A549 (cell line): ENCODE results near the gene FMNL3. TPM values are rescaled to one million over a fixed set of nuclear protein-coding genes. Genes with fewer than 3 reads are reported as not detected.

Source experiments
- ATAC-seq, 2 experiments: fragments of 200-7000 bp in 1 of 2; fragments of >200 bp in 1 of 2; cut with Nextera tagmentation in 1 of 2; cut with Tn5 transposase in 1 of 2; 3 replicates each; pipeline versions ENCODE4 v1.8.0 to v1.9.1; 2018 to 2020; ENCODE audit warnings: mild to moderate bottlenecking in 1 of 2, moderate library complexity in 1 of 2
- CTCF ChIA-PET: fragments of 300-600 bp; sonication (Branson Sonifier 250); formaldehyde crosslinking; extraction: SDS; loops from one replicate; lab custom pipeline; 2021; ENCODE audit warnings: antibody characterized with exemption, inconsistent platforms; lab: Yijun Ruan, JAX
- POLR2A ChIA-PET: fragments of 350-600 bp; formaldehyde crosslinking; extraction: SDS; loops from one replicate; lab custom pipeline; 2021; ENCODE audit warnings: antibody characterized with exemption, inconsistent platforms; lab: Yijun Ruan, JAX
- DNase-seq, 2 experiments: peaks; one replicate each; pipeline versions ENCODE4 v3.0.0 to v3.0.0-alpha.2; 2011 to 2016; ENCODE audit warnings: low read depth in 1 of 2, low spot score in 1 of 2
- FAIRE-seq: peaks from 2 replicates; lab custom pipeline; 2011; peaks lifted over from hg19 to GRCh38; lab: Jason Lieb, UNC
- H3K27ac ChIP-seq, 2 experiments: fragments of >200 bp; sonication (Bioruptor Twin); formaldehyde crosslinking; 3 replicates each; pipeline ENCODE4 v1.5.1; 2016 to 2017
- H3K4me1 ChIP-seq: fragments of >200 bp; sonication (Bioruptor Twin); formaldehyde crosslinking; 3 replicates; pipeline ENCODE4 v1.6.1; 2016
- H3K4me2 ChIP-seq: fragments of >200 bp; sonication (Bioruptor Twin); formaldehyde crosslinking; 3 replicates; pipeline ENCODE4 v1.6.1; 2016
- H3K4me3 ChIP-seq: fragments of >200 bp; sonication (Bioruptor Twin); formaldehyde crosslinking; 3 replicates; pipeline ENCODE4 v1.5.1; 2016
- H3K9me3 ChIP-seq: fragments of >200 bp; sonication (Bioruptor Twin); formaldehyde crosslinking; 3 replicates; pipeline ENCODE4 v1.6.1; 2016
- ATOH8 ChIP-seq: fragments of 250-450 bp; sonication (Bioruptor Pico); IDR thresholded peaks from 2 replicates; pipeline ENCODE4 v1.5.0; 2020; ENCODE audit warnings: low read depth, mild to moderate bottlenecking, moderate library complexity
- CBX2 ChIP-seq: fragments of 200-600 bp; sonication (generic); IDR thresholded peaks from 2 replicates; pipeline ENCODE4 v1.6.1; 2016; ENCODE audit warnings: low read depth, mild to moderate bottlenecking, borderline replicate concordance
- CBX8 ChIP-seq: fragments of 200-600 bp; sonication (generic); IDR thresholded peaks from 2 replicates; pipeline ENCODE4 v1.6.1; 2016
- CHD4 ChIP-seq: fragments of 200-600 bp; sonication (generic); IDR thresholded peaks from 2 replicates; pipeline ENCODE4 v1.6.1; 2016; ENCODE audit warnings: antibody characterized with exemption, mild to moderate bottlenecking, borderline replicate concordance
- EP300 ChIP-seq, 2 experiments: fragments of >200 bp; sonication (Bioruptor Twin); formaldehyde crosslinking; IDR thresholded peaks; 2 replicates in 1 of 2; 3 replicates in 1 of 2; pipeline ENCODE4 v1.6.1; 2016 to 2017
- GATA3 ChIP-seq: IDR thresholded peaks from 2 replicates; pipeline ENCODE4 v1.6.1; 2012; ENCODE audit warnings: borderline replicate concordance
- HEYL ChIP-seq: fragments of 250-450 bp; sonication (Bioruptor Pico); IDR thresholded peaks from 2 replicates; pipeline ENCODE4 v1.8.0; 2021; ENCODE audit warnings: mild to moderate bottlenecking, moderate library complexity
- JUNB ChIP-seq: fragments of >200 bp; sonication (Bioruptor Twin); formaldehyde crosslinking; IDR thresholded peaks from 2 replicates; pipeline ENCODE4 v1.6.1; 2016
- KDM5A ChIP-seq: fragments of 200-600 bp; sonication (generic); IDR thresholded peaks from 2 replicates; pipeline ENCODE4 v1.6.1; 2016; ENCODE audit warnings: antibody characterized with exemption, mild to moderate bottlenecking
- MAFK ChIP-seq: fragments of 450-650 bp; IDR thresholded peaks from 2 replicates; pipeline ENCODE4 v1.6.1; 2014; ENCODE audit not compliant: partially characterized antibody
- PHF8 ChIP-seq: fragments of 200-600 bp; sonication (generic); IDR thresholded peaks from 2 replicates; pipeline ENCODE4 v1.6.1; 2016; ENCODE audit warnings: low read depth, mild to moderate bottlenecking, antibody characterized with exemption, moderate library complexity, borderline replicate concordance
- POLR2A ChIP-seq: IDR thresholded peaks from 2 replicates; pipeline ENCODE4 v1.6.1; 2012; ENCODE audit warnings: mild to moderate bottlenecking, low read length
- RAD21 ChIP-seq, 2 experiments: fragments of >200 bp in 1 of 2; sonication (Bioruptor Twin) in 1 of 2; formaldehyde crosslinking in 1 of 2; IDR thresholded peaks in 1 of 2; conservative IDR thresholded peaks in 1 of 2; 2 replicates in 1 of 2; 3 replicates in 1 of 2; pipeline ENCODE4 v1.6.1; 2012 to 2018; ENCODE audit warnings: inconsistent platforms in 1 of 2
- RFX5 ChIP-seq: fragments of 450-650 bp; IDR thresholded peaks from 2 replicates; pipeline ENCODE4 v1.7.1; 2014; ENCODE audit warnings: antibody characterized with exemption, mild to moderate bottlenecking, moderate library complexity
- WGBS: methylation state at CpG from one replicate; pipeline ENCODE4 v1.1.6; 2017; ENCODE audit errors: missing lambda C conversion rate; 5-methylcytosine and 5-hydroxymethylcytosine counted together
- polyA plus RNA-seq, 4 experiments: library from polyadenylated mRNA; depleted of rRNA in 3 of 4; stranded (reverse); fragments of >200 nt; fragmentation: RNase III in 1 of 4; extraction: RNeasy Plus Mini Kit Qiagen cat#74134 plus additional on column Dnase treatment in 1 of 4; gene quantifications; 2 replicates in 3 of 4; 3 replicates in 1 of 4; pipeline ENCODE4 v1.2.3, GENCODE V29; 2011 to 2017
- TF ChIP-seq, protein P1 (sequence below): fragments of 250-450 bp; sonication (Bioruptor Pico); IDR thresholded peaks from 2 replicates; pipeline ENCODE4 v1.5.0; 2021; ENCODE audit warnings: mild to moderate bottlenecking, moderate library complexity, borderline replicate concordance
- TF ChIP-seq, protein P2 (sequence below): IDR thresholded peaks from 2 replicates; pipeline ENCODE4 v1.6.1; 2012
- TF ChIP-seq, protein P3 (sequence below): fragments of 200-600 bp; sonication (generic); IDR thresholded peaks from 2 replicates; pipeline ENCODE4 v1.6.1; 2016; ENCODE audit warnings: antibody characterized with exemption, mild to moderate bottlenecking, moderate library complexity

Gene FMNL3
- polyA plus RNA-seq, 2 of the 4 experiments (the other 2 are of a cell fraction): 1.7 TPM

GRCh38 chr12:49664167-49664566 is 43.0 kb downstream of the FMNL3 start:
- no peak for DNase-seq
- Histone ChIP-seq H3K4me3 (no peak overlapping the region), H3K4me1 (no peaks in the 10 kb centered on the region), H3K9me3 (no peaks in the 10 kb centered on the region)
- ChIA-PET POLR2A (no interaction called here), CTCF (interaction anchor here (1.1 to 2.5 kb wide), 7 partner anchors 9 to 77 kb away, joined by 3 to 7 read pairs (median 5); partner anchors contain the start of genes FMNL3 and TMBIM6)
- WGBS: 83% methylated on average over 4 of the region's 4 CpGs
- TF ChIP-seq CBX8 (no peak), GATA3 (no peak)
- TF ChIP-seq, protein P1, sequence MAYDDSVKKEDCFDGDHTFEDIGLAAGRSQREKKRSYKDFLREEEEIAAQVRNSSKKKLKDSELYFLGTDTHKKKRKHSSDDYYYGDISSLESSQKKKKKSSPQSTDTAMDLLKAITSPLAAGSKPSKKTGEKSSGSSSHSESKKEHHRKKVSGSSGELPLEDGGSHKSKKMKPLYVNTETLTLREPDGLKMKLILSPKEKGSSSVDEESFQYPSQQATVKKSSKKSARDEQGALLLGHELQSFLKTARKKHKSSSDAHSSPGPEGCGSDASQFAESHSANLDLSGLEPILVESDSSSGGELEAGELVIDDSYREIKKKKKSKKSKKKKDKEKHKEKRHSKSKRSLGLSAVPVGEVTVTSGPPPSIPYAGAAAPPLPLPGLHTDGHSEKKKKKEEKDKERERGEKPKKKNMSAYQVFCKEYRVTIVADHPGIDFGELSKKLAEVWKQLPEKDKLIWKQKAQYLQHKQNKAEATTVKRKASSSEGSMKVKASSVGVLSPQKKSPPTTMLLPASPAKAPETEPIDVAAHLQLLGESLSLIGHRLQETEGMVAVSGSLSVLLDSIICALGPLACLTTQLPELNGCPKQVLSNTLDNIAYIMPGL (CRISPR knock-in tag): no peak
- TF ChIP-seq, all 56 proteins: peak for 0
- no peak overlapping the region for H3K4me2 ChIP-seq
- ATAC-seq (no peak), FAIRE-seq (no peak)
- H3K27ac ChIP-seq: no peak overlapping the region

DNA sequence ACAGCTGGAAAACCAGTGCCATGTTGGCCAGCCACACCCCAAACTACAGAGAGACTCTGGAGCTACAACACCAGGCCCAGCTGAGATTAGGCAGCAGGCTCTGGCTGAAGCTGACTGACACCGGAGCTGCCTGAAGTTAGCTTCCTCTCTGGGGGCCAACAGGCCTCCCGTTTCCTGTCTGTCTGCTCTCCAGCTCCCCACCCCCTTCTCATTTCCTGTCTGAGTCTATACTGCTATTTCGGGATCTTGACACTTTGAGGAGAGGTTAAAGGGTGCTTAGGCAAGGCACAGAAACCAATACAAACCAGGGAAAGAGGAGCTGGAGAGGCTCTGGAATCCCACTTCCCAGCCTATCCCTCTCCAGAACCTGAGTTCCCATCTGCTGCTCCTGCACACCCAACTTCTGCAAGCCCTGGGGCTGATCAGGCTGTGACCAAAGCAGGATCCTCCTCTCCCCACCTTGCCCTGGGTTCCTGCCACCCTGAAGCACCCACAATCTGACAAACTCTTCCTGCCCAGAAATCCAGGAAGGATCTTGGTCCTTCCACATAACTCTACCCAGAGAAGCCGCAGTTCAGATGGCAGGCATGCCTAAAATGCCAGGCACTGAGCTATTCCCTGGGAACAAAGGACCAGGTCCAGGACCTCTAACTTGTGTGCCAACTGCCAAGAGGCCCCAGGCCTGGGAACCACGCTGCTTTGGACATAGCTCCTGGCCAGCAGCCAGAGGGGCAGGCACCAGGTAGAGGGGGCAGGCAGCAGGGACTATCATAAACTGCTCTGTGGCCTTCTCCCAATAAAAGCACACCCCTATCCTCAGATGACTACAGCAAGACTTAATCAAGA is 44.0 kb downstream of the FMNL3 start:
- POLR2A ChIA-PET: no interaction called here
- FAIRE-seq: no peak

DNA sequence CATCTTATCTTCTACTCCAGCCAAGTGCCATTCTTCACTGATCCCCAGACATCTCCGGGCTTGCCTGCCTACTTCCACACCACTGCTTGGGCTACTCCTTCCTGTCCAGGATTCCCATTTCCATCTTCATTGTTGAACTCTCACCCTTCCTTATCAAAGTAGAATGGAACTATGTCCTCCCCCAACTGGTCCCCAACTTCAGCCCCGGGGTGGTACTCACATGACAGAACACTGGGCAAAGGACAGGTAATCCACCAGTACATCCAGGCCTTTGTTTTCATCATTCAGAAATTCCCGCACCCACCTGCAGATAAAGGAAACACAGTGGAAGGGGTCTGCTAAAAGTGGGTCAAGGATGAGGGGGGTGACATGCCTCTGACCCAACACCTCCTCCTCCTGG is 45.5 kb downstream of the FMNL3 start:
- 69% methylated on average over 3 of the region's 3 CpGs for WGBS
- Histone ChIP-seq H3K4me1 (no peaks in the 10 kb centered on the region), H3K9me3 (no peaks in the 10 kb centered on the region), H3K27ac (no peak overlapping the region), H3K4me2 (no peak overlapping the region), H3K4me3 (no peak overlapping the region)
- ChIA-PET POLR2A (no interaction called here), CTCF (interaction anchor here (0.8 to 0.9 kb wide), 3 partner anchors 17 to 29 kb away, joined by 3 read pairs; no protein-coding TSS in a partner anchor)
- no peak for DNase-seq
- TF ChIP-seq, protein P1 (CRISPR knock-in tag): no peak
- TF ChIP-seq ATOH8 (CRISPR knock-in tag): no peak
- no peak for TF ChIP-seq PHF8
- no peak for TF ChIP-seq MAFK
- TF ChIP-seq EP300 (IDR thresholded peaks at IDR 0.05): no peak
- no peak for TF ChIP-seq KDM5A
- TF ChIP-seq POLR2A: no peak
- TF ChIP-seq JUNB: no peak
- TF ChIP-seq RAD21 (conservative IDR thresholded peaks at IDR 0.05 in 1 of 2, IDR thresholded peaks at IDR 0.05 in 1 of 2): no peak
- no peak for TF ChIP-seq HEYL (CRISPR knock-in tag)
- no peak for TF ChIP-seq CBX2
- TF ChIP-seq, protein P2, sequence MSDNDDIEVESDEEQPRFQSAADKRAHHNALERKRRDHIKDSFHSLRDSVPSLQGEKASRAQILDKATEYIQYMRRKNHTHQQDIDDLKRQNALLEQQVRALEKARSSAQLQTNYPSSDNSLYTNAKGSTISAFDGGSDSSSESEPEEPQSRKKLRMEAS: no peak
- FAIRE-seq: no peak
- ATAC-seq: no peak

More for the DNA sequence above, 44.0 kb downstream of the FMNL3 start:
- no peak for DNase-seq
- 60% methylated on average over 5 of the region's 5 CpGs for WGBS
- CTCF ChIA-PET: interaction anchor here (0.7 to 2.5 kb wide), 11 partner anchors 10 to 83 kb away, joined by 3 to 7 read pairs (median 4); partner anchors contain the start of genes FMNL3 and TMBIM6
- Histone ChIP-seq H3K4me2 (no peak overlapping the region), H3K27ac (no peak overlapping the region), H3K9me3 (no peaks in the 10 kb centered on the region), H3K4me3 (no peak overlapping the region), H3K4me1 (no peaks in the 10 kb centered on the region)
- TF ChIP-seq POLR2A (no peak), RFX5 (no peak), CHD4 (no peak)
- TF ChIP-seq, protein P3, sequence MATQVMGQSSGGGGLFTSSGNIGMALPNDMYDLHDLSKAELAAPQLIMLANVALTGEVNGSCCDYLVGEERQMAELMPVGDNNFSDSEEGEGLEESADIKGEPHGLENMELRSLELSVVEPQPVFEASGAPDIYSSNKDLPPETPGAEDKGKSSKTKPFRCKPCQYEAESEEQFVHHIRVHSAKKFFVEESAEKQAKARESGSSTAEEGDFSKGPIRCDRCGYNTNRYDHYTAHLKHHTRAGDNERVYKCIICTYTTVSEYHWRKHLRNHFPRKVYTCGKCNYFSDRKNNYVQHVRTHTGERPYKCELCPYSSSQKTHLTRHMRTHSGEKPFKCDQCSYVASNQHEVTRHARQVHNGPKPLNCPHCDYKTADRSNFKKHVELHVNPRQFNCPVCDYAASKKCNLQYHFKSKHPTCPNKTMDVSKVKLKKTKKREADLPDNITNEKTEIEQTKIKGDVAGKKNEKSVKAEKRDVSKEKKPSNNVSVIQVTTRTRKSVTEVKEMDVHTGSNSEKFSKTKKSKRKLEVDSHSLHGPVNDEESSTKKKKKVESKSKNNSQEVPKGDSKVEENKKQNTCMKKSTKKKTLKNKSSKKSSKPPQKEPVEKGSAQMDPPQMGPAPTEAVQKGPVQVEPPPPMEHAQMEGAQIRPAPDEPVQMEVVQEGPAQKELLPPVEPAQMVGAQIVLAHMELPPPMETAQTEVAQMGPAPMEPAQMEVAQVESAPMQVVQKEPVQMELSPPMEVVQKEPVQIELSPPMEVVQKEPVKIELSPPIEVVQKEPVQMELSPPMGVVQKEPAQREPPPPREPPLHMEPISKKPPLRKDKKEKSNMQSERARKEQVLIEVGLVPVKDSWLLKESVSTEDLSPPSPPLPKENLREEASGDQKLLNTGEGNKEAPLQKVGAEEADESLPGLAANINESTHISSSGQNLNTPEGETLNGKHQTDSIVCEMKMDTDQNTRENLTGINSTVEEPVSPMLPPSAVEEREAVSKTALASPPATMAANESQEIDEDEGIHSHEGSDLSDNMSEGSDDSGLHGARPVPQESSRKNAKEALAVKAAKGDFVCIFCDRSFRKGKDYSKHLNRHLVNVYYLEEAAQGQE: no peak
- no peak for ATAC-seq
